ENCODE measurements around the gene ZNF799.
"Not testable (repeated sequence)": the region's sequence is repeated elsewhere in the genome, so short reads cannot be mapped to it uniquely, and the experiment has no call there.

ZNF799 gene

GRCh38 chr19:12399901-12400632 is 1.0 kb downstream of the ZNF799 start:
- peak; percentile 24 for DNase-seq (ENCODE audit: low read depth)
- Histone ChIP-seq H3K9ac (ENCODE audit: low read length) (peak overlapping the region; percentile 81), H3K4me3 (ENCODE audit: low read length) (peak overlapping the region; percentile 96)
- H3K4me1 ChIP-seq (ENCODE audit: control insufficient read depth, insufficient read depth, low read length); H3K36me3 ChIP-seq (ENCODE audit: control insufficient read depth, insufficient read depth, low read length, severe bottlenecking); H3K27me3 ChIP-seq (replicated peaks; ENCODE audit: control insufficient read depth, insufficient read depth, low read length); H3K9me3 ChIP-seq (ENCODE audit: control insufficient read depth, low read length): not testable (repeated sequence)

- H3K27me3 ChIP-seq (replicated peaks; ENCODE audit: control insufficient read depth, insufficient read depth, low read length); H3K4me1 ChIP-seq (ENCODE audit: control insufficient read depth, insufficient read depth, low read length); DNase-seq (ENCODE audit: low read depth); H3K9ac ChIP-seq (ENCODE audit: low read length): not testable (repeated sequence)
- Histone ChIP-seq H3K9me3 (ENCODE audit: control insufficient read depth, low read length) (peaks cover 32% of the 10 kb centered on the region), H3K36me3 (ENCODE audit: control insufficient read depth, insufficient read depth, low read length, severe bottlenecking) (peaks cover 32% of the 10 kb centered on the region), H3K4me3 (ENCODE audit: low read length) (peak overlapping the region; percentile 24)
Observed at GRCh38 chr19:12391148-12391547, 9.9 kb downstream of the ZNF799 start.

GRCh38 chr19:12386365-12386764 is 14.7 kb downstream of the ZNF799 start:
- not testable (repeated sequence) for H3K27me3 ChIP-seq (replicated peaks; ENCODE audit: control insufficient read depth, insufficient read depth, low read length); H3K9ac ChIP-seq (ENCODE audit: low read length); H3K4me3 ChIP-seq (ENCODE audit: low read length); DNase-seq (ENCODE audit: low read depth); H3K4me1 ChIP-seq (ENCODE audit: control insufficient read depth, insufficient read depth, low read length)
- H3K36me3 ChIP-seq (ENCODE audit: control insufficient read depth, insufficient read depth, low read length, severe bottlenecking) = peaks cover 33% of the 10 kb centered on the region
- H3K9me3 ChIP-seq (ENCODE audit: control insufficient read depth, low read length) = peaks cover 46% of the 10 kb centered on the region

- Histone ChIP-seq H3K4me3 (ENCODE audit: low read length) (peak overlapping the region; percentile 62), H3K27me3 (replicated peaks; ENCODE audit: control insufficient read depth, insufficient read depth, low read length) (no peaks in the 10 kb centered on the region), H3K9me3 (ENCODE audit: control insufficient read depth, low read length) (peaks cover 72% of the 10 kb centered on the region), H3K4me1 (ENCODE audit: control insufficient read depth, insufficient read depth, low read length) (no peaks in the 10 kb centered on the region), H3K9ac (ENCODE audit: low read length) (no peak overlapping the region), H3K36me3 (ENCODE audit: control insufficient read depth, insufficient read depth, low read length, severe bottlenecking) (peaks cover 31% of the 10 kb centered on the region)
- no peak for DNase-seq (ENCODE audit: low read depth)
Observed at GRCh38 chr19:12380444-12380737, 20.7 kb downstream of the ZNF799 start.

- Histone ChIP-seq H3K36me3 (ENCODE audit: control insufficient read depth, insufficient read depth, low read length, severe bottlenecking) (peaks cover 31% of the 10 kb centered on the region), H3K9ac (ENCODE audit: low read length) (no peak overlapping the region), H3K4me1 (ENCODE audit: control insufficient read depth, insufficient read depth, low read length) (no peaks in the 10 kb centered on the region), H3K9me3 (ENCODE audit: control insufficient read depth, low read length) (peaks cover 72% of the 10 kb centered on the region), H3K4me3 (ENCODE audit: low read length) (peak overlapping the region; percentile 62), H3K27me3 (replicated peaks; ENCODE audit: control insufficient read depth, insufficient read depth, low read length) (no peaks in the 10 kb centered on the region)
- no peak for DNase-seq (ENCODE audit: low read depth)
Observed at GRCh38 chr19:12379732-12380443, 21.2 kb downstream of the ZNF799 start.

- Histone ChIP-seq H3K4me1 (ENCODE audit: control insufficient read depth, insufficient read depth, low read length) (no peaks in the 10 kb centered on the region), H3K9me3 (ENCODE audit: control insufficient read depth, low read length) (peaks cover 24% of the 10 kb centered on the region), H3K36me3 (ENCODE audit: control insufficient read depth, insufficient read depth, low read length, severe bottlenecking) (no peaks in the 10 kb centered on the region), H3K9ac (ENCODE audit: low read length) (no peak overlapping the region), H3K4me3 (ENCODE audit: low read length) (no peak overlapping the region), H3K27me3 (replicated peaks; ENCODE audit: control insufficient read depth, insufficient read depth, low read length) (no peaks in the 10 kb centered on the region)
- DNase-seq (ENCODE audit: low read depth) = no peak
Observed at GRCh38 chr19:12374026-12374425, 27.0 kb downstream of the ZNF799 start.

GRCh38 chr19:12365236-12366162 is 35.6 kb downstream of the ZNF799 start, which contains the start of gene ZNF442:
TSS of gene ZNF442 (minus strand) at chr19:12365683. CDS start at chr19:12363631, 2,052 bp downstream.
- no peaks in the 10 kb centered on the region for H3K27me3 ChIP-seq (replicated peaks; ENCODE audit: control insufficient read depth, insufficient read depth, low read length)
- peaks cover 5% of the 10 kb centered on the region for H3K4me1 ChIP-seq (ENCODE audit: control insufficient read depth, insufficient read depth, low read length)
- no peaks in the 10 kb centered on the region for H3K36me3 ChIP-seq (ENCODE audit: control insufficient read depth, insufficient read depth, low read length, severe bottlenecking)
- H3K4me3 ChIP-seq (ENCODE audit: low read length) = peak within 1 kb of the TSS; percentile 94
- DNase-seq (ENCODE audit: low read depth) = peak; percentile 98
- H3K9me3 ChIP-seq (ENCODE audit: control insufficient read depth, low read length) = no peaks in the 10 kb centered on the region
- H3K9ac ChIP-seq (ENCODE audit: low read length) = peak within 1 kb of the TSS; percentile 88

GRCh38 chr19:12364391-12365235 is 36.5 kb downstream of the ZNF799 start:
- no peaks in the 10 kb centered on the region for H3K36me3 ChIP-seq (ENCODE audit: control insufficient read depth, insufficient read depth, low read length, severe bottlenecking)
- H3K27me3 ChIP-seq (replicated peaks; ENCODE audit: control insufficient read depth, insufficient read depth, low read length) = no peaks in the 10 kb centered on the region
- peak overlapping the region; percentile 88 for H3K9ac ChIP-seq (ENCODE audit: low read length)
- peak; percentile 69 for DNase-seq (ENCODE audit: low read depth)
- no peaks in the 10 kb centered on the region for H3K9me3 ChIP-seq (ENCODE audit: control insufficient read depth, low read length)
- H3K4me1 ChIP-seq (ENCODE audit: control insufficient read depth, insufficient read depth, low read length) = peaks cover 5% of the 10 kb centered on the region
- H3K4me3 ChIP-seq (ENCODE audit: low read length) = peak overlapping the region; percentile 94

- not testable (repeated sequence) for H3K9me3 ChIP-seq (ENCODE audit: control insufficient read depth, low read length); H3K4me3 ChIP-seq (ENCODE audit: low read length); H3K36me3 ChIP-seq (ENCODE audit: control insufficient read depth, insufficient read depth, low read length, severe bottlenecking); DNase-seq (ENCODE audit: low read depth); H3K27me3 ChIP-seq (replicated peaks; ENCODE audit: control insufficient read depth, insufficient read depth, low read length); H3K9ac ChIP-seq (ENCODE audit: low read length); H3K4me1 ChIP-seq (ENCODE audit: control insufficient read depth, insufficient read depth, low read length)
Observed at GRCh38 chr19:12362236-12362635, 38.8 kb downstream of the ZNF799 start.

GRCh38 chr19:12353375-12353774 is 47.7 kb downstream of the ZNF799 start:
- Histone ChIP-seq H3K9me3 (ENCODE audit: control insufficient read depth, low read length) (peaks cover 79% of the 10 kb centered on the region), H3K4me3 (ENCODE audit: low read length) (peak overlapping the region; percentile 59), H3K4me1 (ENCODE audit: control insufficient read depth, insufficient read depth, low read length) (no peaks in the 10 kb centered on the region), H3K27me3 (replicated peaks; ENCODE audit: control insufficient read depth, insufficient read depth, low read length) (no peaks in the 10 kb centered on the region), H3K9ac (ENCODE audit: low read length) (no peak overlapping the region), H3K36me3 (ENCODE audit: control insufficient read depth, insufficient read depth, low read length, severe bottlenecking) (peaks cover 41% of the 10 kb centered on the region)
- no peak for DNase-seq (ENCODE audit: low read depth)
